Peyer's patch (tissue), 4 donors: Measurements from ENCODE around the gene SLC12A8.

Experiments
- CTCF ChIP-seq, 6 experiments: fragments of 450-650 bp in 4 of 6; fragments of 200-600 bp in 2 of 6; sonication (generic) in 1 of 6; IDR thresholded peaks; one replicate each; pipeline ENCODE4 v1.5.1; 2017 to 2019; ENCODE audit warnings: antibody characterized with exemption in 6 of 6, mild to moderate bottlenecking in 3 of 6, moderate library complexity in 1 of 6
- POLR2A ChIP-seq, 2 donors: fragments of 450-650 bp; IDR thresholded peaks; one replicate each; pipeline ENCODE4 v1.5.1; 2017; ENCODE audit warnings: antibody characterized with exemption in 2 of 2, mild to moderate bottlenecking in 2 of 2, moderate library complexity in 2 of 2

DNA sequence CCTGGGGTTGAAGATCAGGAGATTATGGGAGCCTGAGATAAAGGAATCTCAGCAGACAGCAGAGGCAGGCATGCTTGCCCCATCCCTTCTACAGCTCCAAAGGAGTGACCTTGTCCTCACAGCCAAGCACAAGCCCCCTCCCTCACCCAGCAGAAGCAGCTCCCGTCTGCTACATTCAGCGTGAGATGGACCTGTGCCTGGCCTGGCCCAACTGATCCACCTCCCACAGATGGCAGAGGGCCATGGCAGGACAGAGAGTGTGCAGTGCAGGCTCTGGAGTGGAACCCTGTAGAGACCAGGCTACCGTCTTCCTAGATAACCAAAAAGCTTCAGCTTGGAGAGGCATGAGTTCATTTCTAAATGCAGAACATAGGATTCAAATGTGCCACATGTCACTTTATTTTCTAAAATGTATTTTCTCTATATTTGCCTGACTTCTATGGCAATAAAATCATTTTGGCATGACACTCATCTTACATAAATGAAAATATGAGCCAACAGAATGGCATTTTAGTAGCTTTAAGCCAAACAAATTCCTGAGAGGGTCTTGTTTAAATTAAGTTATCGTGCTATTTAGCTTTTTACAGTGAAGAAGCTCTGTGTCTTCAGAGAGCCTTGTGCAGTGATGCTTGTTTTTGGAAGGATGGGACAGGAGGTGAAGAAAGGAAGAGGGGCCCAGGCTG lies 43.7 kb downstream of the SLC12A8 start:
- TF ChIP-seq POLR2A (IDR thresholded peaks at IDR 0.05) (no peak), CTCF (IDR thresholded peaks at IDR 0.05) (no peak)
